K562 treated with DMSO at 1 percent for 12 hours (cell line): ENCODE data around the gene DCUN1D1. TPM values are rescaled to one million over a fixed set of nuclear protein-coding genes. Genes with fewer than 3 reads are reported as not detected.

Source experiments
- total RNA-seq: library from RNA; unstranded; fragments of 300-600 nt; gene quantifications from 2 replicates; pipeline ENCODE4 v1.2.3, GENCODE V29; 2022; ENCODE audit not compliant: insufficient read depth

The DCUN1D1 gene
- 3.7 and 17.9 TPM in 2 replicates for total RNA-seq

GRCh38 chr3:182980204-182981037, at the start of gene DCUN1D1:
DCUN1D1 (minus strand) TSS chr3:182980538; CDS start chr3:182980489, 49 bp downstream.

Other genes starting within 250 kb of the DCUN1D1 start
- gene ATP11B, start 187.0 kb downstream of the DCUN1D1 start, total RNA-seq: 5.6 and 31.9 TPM in 2 replicates
- 10.7 and 20.1 TPM in 2 replicates for gene MCCC1, start 119.0 kb upstream of the DCUN1D1 start, total RNA-seq
- 1.4 and 6.8 TPM in 2 replicates for gene LAMP3, start 182.2 kb upstream of the DCUN1D1 start, total RNA-seq